K562 (cell line): ENCODE results near the gene RNASET2. TPM values are rescaled to one million over a fixed set of nuclear protein-coding genes. Genes with fewer than 3 reads are reported as not detected.

Experiments used
- ATAC-seq: fragments of 200-7000 bp; cut with Tn5 transposase; 3 replicates; pipeline ENCODE4 v1.9.1; 2020; ENCODE audit warnings: moderate library complexity
- BruUV-seq: library from RNA; stranded (reverse); fragments of 400-500 nt; replicated peaks from 2 replicates; lab custom pipeline; 2021; lab: Mats Ljungman, UMichigan
- CTCF ChIA-PET: fragments of 300-600 bp; formaldehyde crosslinking; extraction: SDS; loops from one replicate; lab custom pipeline; 2021; ENCODE audit warnings: low intra/inter-chr PET ratio; lab: Yijun Ruan, JAX
- POLR2A ChIA-PET: fragments of 300-600, 350-650 bp; sonication (Branson Sonifier 250); formaldehyde crosslinking; extraction: SDS; loops from one replicate; lab custom pipeline; 2021; ENCODE audit warnings: antibody characterized with exemption, inconsistent platforms; lab: Yijun Ruan, JAX
- DNase-seq, 4 experiments: peaks; one replicate each; pipeline versions ENCODE4 v3.0.0 to v3.0.0-alpha.2; 2011 to 2018; ENCODE audit warnings: low spot score in 3 of 4, mixed read lengths in 3 of 4; ENCODE audit errors: extremely low read depth in 1 of 4
- FAIRE-seq: peaks from 2 replicates; lab custom pipeline; 2011; peaks lifted over from hg19 to GRCh38; lab: Jason Lieb, UNC
- H2AFZ ChIP-seq: 2 replicates; pipeline ENCODE4 v1.6.0; 2011; ENCODE audit warnings: low read depth, low read length, control low read depth, inconsistent platforms
- H3K27ac ChIP-seq: fragments of 200-600 bp; 3 replicates; pipeline ENCODE4 v1.8.0; 2011; ENCODE audit warnings: low read depth, mild to moderate bottlenecking, control low read depth, inconsistent platforms, low read length, moderate library complexity, mixed read lengths; ENCODE audit errors: extremely low read depth
- H3K27me3 ChIP-seq, 2 experiments: fragments of 300-600 bp in 1 of 2; 2 replicates in 1 of 2; 3 replicates in 1 of 2; pipeline versions ENCODE4 v1.6.0 to v1.8.0; 2011; ENCODE audit warnings: inconsistent platforms in 2 of 2, low read length in 2 of 2, mild to moderate bottlenecking in 1 of 2, mixed read lengths in 1 of 2, moderate library complexity in 1 of 2; ENCODE audit not compliant: control insufficient read depth in 2 of 2, insufficient read depth in 2 of 2
- H3K36me3 ChIP-seq: fragments of 300-600 bp; 3 replicates; pipeline ENCODE4 v1.8.0; 2011; ENCODE audit warnings: mild to moderate bottlenecking, low read length, inconsistent platforms; ENCODE audit not compliant: control insufficient read depth, insufficient read depth
- H3K4me1 ChIP-seq, 2 experiments: fragments of 200-600 bp in 1 of 2; replicated peaks in 1 of 2; 2 replicates in 1 of 2; 3 replicates in 1 of 2; pipeline versions ENCODE4 v1.5.1 to v1.8.0; 2011; ENCODE audit warnings: inconsistent platforms in 2 of 2, low read length in 2 of 2, mild to moderate bottlenecking in 1 of 2, mixed read lengths in 1 of 2, moderate library complexity in 1 of 2; ENCODE audit not compliant: control insufficient read depth in 2 of 2, insufficient read depth in 2 of 2
- H3K4me2 ChIP-seq: 2 replicates; pipeline ENCODE4 v1.6.1; 2011; ENCODE audit warnings: low read length, control low read depth, inconsistent platforms, mixed read lengths; ENCODE audit not compliant: insufficient read depth
- H3K4me3 ChIP-seq: fragments of 200-600 bp; sonication (generic), shearing (Covaris generic); 2 replicates; pipeline ENCODE4 v1.5.1; 2016; ENCODE audit warnings: control low read depth, inconsistent platforms
- H3K79me2 ChIP-seq: fragments of 200-600 bp; 3 replicates; pipeline ENCODE4 v1.8.0; 2011; ENCODE audit warnings: low read length, inconsistent platforms; ENCODE audit not compliant: control insufficient read depth, insufficient read depth
- H3K9ac ChIP-seq, 2 experiments: 2 replicates each; pipeline versions ENCODE4 v1.6.0 to v1.6.1; 2011; ENCODE audit warnings: low read depth in 2 of 2, low read length in 2 of 2, control low read depth in 1 of 2, inconsistent platforms in 1 of 2, mild to moderate bottlenecking in 1 of 2, mixed read lengths in 1 of 2; ENCODE audit not compliant: insufficient read depth in 1 of 2
- H3K9me1 ChIP-seq: one replicate; pipeline ENCODE4 v1.6.0; 2011; ENCODE audit warnings: inconsistent platforms, mild to moderate bottlenecking, low read length, moderate library complexity; ENCODE audit not compliant: control insufficient read depth, insufficient read depth
- H3K9me3 ChIP-seq: replicated peaks from 2 replicates; pipeline ENCODE4 v1.5.1; 2011; ENCODE audit warnings: low read depth, low read length, inconsistent platforms; ENCODE audit not compliant: control insufficient read depth, insufficient read depth
- H4K20me1 ChIP-seq: replicated peaks from 2 replicates; pipeline ENCODE4 v1.6.1; 2011; ENCODE audit warnings: low read length, inconsistent platforms, mixed read lengths; ENCODE audit not compliant: control insufficient read depth, insufficient read depth
- DPF2 ChIP-seq: fragments of 450-650 bp; IDR thresholded peaks from 2 replicates; pipeline ENCODE4 v1.6.1; 2016
- ELF4 ChIP-seq: fragments of 450-650 bp; formaldehyde crosslinking; IDR thresholded peaks from 2 replicates; pipeline ENCODE4 v1.4.0; 2022; ENCODE audit warnings: missing genetic modification characterization
- IRF2 ChIP-seq: sonication (generic); formaldehyde crosslinking; IDR thresholded peaks from 2 replicates; pipeline ENCODE4 v1.8.1; 2022; ENCODE audit warnings: mild to moderate bottlenecking, missing genetic modification reagents
- MYC ChIP-seq, 2 experiments: fragments of 250-450 bp in 1 of 2; sonication (Bioruptor Pico) in 1 of 2; IDR thresholded peaks; 2 replicates each; pipeline versions ENCODE4 v1.5.1 to v1.6.1; 2012 to 2021; ENCODE audit warnings: low read depth in 2 of 2, borderline replicate concordance in 1 of 2, improper control_type of control experiment in 1 of 2, low read length in 1 of 2, mild to moderate bottlenecking in 1 of 2, moderate library complexity in 1 of 2
- WGBS: fragments of 100-300 bp; shearing (Covaris generic); methylation state at CpG from one replicate; pipeline ENCODE4 v1.1.6; 2016; ENCODE audit warnings: low coverage, mixed read lengths; ENCODE audit not compliant: insufficient coverage; ENCODE audit errors: missing lambda C conversion rate; 5-methylcytosine and 5-hydroxymethylcytosine counted together
- in situ Hi-C: fragments of 300-500 bp; cut with MboI; formaldehyde crosslinking; loops from 4 replicates; pipeline ENCODE4 v1.15.0; 2018; ENCODE audit warnings: inconsistent platforms, mixed read lengths
- intact Hi-C: fragments of 100-400 bp; cut with micrococcal nuclease; formaldehyde crosslinking; loops from 2 replicates; pipeline ENCODE4 v1.14.2; 2022
- polyA plus RNA-seq, 8 experiments: library from polyadenylated mRNA; depleted of rRNA in 4 of 8; stranded (reverse) in 5 of 8; unstranded in 3 of 8; fragments of >200 nt; fragmentation: Nextera tagmentation in 2 of 8; fragmentation: Illumina TruSeq in 1 of 8; extraction: Ambion mirVana in 2 of 8; extraction: Trizol in 1 of 8; gene quantifications; 2 replicates each; pipeline versions ENCODE4 v1.2.1 to v1.2.3, GENCODE V29; 2011 to 2014; ENCODE audit warnings: inconsistent platforms in 1 of 8, missing spikeins in 1 of 8
- total RNA-seq, 7 experiments: library from RNA; depleted of rRNA in 6 of 7; stranded (reverse); fragments of >200 nt in 6 of 7; fragmentation: Illumina TruSeq in 2 of 7; extraction: Trizol in 2 of 7; gene quantifications; 2 replicates each; pipeline versions ENCODE4 v1.2.1 to v1.2.3, GENCODE V29; 2011 to 2021; ENCODE audit warnings: low replicate concordance in 1 of 7
- TF ChIP-seq, protein P1 (sequence below): fragments of 250-450 bp; sonication (Bioruptor Pico); IDR thresholded peaks from 2 replicates; pipeline ENCODE4 v1.4.0; 2020; ENCODE audit warnings: borderline replicate concordance
- TF ChIP-seq, protein P2 (sequence below): fragments of 450-650 bp; formaldehyde crosslinking; IDR thresholded peaks from 2 replicates; pipeline ENCODE4 v1.4.0; 2022; ENCODE audit warnings: mild to moderate bottlenecking, moderate library complexity
- TF ChIP-seq, protein P3 (sequence below): fragments of 450-650 bp; formaldehyde crosslinking; IDR thresholded peaks from 2 replicates; pipeline ENCODE4 v1.4.0; 2020; ENCODE audit warnings: mild to moderate bottlenecking, moderate library complexity

The RNASET2 gene
- total and polyA plus RNA-seq, 9 of the 15 experiments (the other 6 are each of a cell fraction or from before 2014, with no cell fraction given) = 7.4 to 141 (median 91.3) TPM

DNA sequence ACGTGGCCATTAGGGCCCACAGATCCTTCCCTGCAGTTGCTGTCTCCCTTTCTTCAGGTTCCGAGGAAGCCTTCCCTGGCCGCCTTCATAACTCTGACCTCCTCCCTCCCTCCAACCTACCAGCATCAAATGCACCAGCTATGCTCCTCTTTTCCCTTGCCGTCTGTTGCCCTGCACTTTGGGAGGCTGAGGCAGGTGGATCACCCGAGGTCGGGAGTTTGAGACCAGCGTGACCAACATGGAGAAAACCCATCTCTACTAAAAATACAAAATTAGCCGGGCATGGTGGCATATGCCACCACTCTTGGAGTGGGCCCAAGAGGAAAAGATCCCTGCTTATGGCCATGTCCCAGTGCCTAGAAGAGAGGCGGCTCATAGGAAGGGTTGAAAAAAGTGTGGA is 31.8 kb downstream of the RNASET2 start:
- BruUV-seq = no TSS peak
- no peaks in the 10 kb centered on the region for H3K9me1 ChIP-seq
- WGBS = 63% methylated on average over 9 of the region's 9 CpGs
- H3K36me3 ChIP-seq = peaks cover 5% of the 10 kb centered on the region; the same call in 1 of the 3 replicates
- no peak overlapping the region for H2AFZ ChIP-seq
- ChIA-PET CTCF (no interaction called here), POLR2A (no interaction called here)
- no peak overlapping the region for H3K9ac ChIP-seq
- no peaks in the 10 kb centered on the region for H4K20me1 ChIP-seq
- no peak for TF ChIP-seq MYC (IDR thresholded peaks at IDR 0.05; ENCODE audit: low read depth, low read length)
- no peak for TF ChIP-seq MYC (CRISPR knock-in tag; IDR thresholded peaks at IDR 0.05; ENCODE audit: borderline replicate concordance, low read depth)
- TF ChIP-seq, protein P1, sequence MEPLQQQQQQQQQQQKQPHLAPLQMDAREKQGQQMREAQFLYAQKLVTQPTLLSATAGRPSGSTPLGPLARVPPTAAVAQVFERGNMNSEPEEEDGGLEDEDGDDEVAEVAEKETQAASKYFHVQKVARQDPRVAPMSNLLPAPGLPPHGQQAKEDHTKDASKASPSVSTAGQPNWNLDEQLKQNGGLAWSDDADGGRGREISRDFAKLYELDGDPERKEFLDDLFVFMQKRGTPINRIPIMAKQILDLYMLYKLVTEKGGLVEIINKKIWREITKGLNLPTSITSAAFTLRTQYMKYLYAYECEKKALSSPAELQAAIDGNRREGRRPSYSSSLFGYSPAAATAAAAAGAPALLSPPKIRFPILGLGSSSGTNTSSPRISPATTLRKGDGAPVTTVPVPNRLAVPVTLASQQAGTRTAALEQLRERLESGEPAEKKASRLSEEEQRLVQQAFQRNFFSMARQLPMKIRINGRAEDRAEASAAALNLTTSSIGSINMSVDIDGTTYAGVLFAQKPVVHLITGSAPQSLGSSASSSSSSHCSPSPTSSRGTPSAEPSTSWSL = no peak
- TF ChIP-seq, protein P2, sequence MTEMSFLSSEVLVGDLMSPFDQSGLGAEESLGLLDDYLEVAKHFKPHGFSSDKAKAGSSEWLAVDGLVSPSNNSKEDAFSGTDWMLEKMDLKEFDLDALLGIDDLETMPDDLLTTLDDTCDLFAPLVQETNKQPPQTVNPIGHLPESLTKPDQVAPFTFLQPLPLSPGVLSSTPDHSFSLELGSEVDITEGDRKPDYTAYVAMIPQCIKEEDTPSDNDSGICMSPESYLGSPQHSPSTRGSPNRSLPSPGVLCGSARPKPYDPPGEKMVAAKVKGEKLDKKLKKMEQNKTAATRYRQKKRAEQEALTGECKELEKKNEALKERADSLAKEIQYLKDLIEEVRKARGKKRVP (CRISPR knock-in tag) = no peak
- TF ChIP-seq IRF2 (CRISPR knock-in tag) = no peak
- no peak for TF ChIP-seq ELF4 (CRISPR knock-in tag)
- TF ChIP-seq, protein P3, sequence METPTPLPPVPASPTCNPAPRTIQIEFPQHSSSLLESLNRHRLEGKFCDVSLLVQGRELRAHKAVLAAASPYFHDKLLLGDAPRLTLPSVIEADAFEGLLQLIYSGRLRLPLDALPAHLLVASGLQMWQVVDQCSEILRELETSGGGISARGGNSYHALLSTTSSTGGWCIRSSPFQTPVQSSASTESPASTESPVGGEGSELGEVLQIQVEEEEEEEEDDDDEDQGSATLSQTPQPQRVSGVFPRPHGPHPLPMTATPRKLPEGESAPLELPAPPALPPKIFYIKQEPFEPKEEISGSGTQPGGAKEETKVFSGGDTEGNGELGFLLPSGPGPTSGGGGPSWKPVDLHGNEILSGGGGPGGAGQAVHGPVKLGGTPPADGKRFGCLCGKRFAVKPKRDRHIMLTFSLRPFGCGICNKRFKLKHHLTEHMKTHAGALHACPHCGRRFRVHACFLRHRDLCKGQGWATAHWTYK (CRISPR knock-in tag) = no peak
- TF ChIP-seq DPF2 = no peak
- no peak overlapping the region for H3K4me3 ChIP-seq
- peaks cover 9 to 10% of the 10 kb centered on the region in 2 experiments for H3K4me1 ChIP-seq
- H3K9me3 ChIP-seq = no peaks in the 10 kb centered on the region
- in situ Hi-C loops = no loop called here
- no peak for ATAC-seq
- no peaks in the 10 kb centered on the region for H3K27me3 ChIP-seq
- no peak for DNase-seq
- intact Hi-C loops = no loop called here
- H3K27ac ChIP-seq = no peak overlapping the region
- FAIRE-seq = no peak
- H3K79me2 ChIP-seq = no peaks in the 10 kb centered on the region
- no peak overlapping the region for H3K4me2 ChIP-seq
